ENCODE results near the gene HPN.
"Not testable (repeated sequence)": the region's sequence is repeated elsewhere in the genome, so short reads cannot be mapped to it uniquely, and the experiment has no call there.

HPN gene

GRCh38 chr19:35009424-35010415 is 31.8 kb upstream of the HPN start:
- no peak for DNase-seq (ENCODE audit: low read depth)

DNA sequence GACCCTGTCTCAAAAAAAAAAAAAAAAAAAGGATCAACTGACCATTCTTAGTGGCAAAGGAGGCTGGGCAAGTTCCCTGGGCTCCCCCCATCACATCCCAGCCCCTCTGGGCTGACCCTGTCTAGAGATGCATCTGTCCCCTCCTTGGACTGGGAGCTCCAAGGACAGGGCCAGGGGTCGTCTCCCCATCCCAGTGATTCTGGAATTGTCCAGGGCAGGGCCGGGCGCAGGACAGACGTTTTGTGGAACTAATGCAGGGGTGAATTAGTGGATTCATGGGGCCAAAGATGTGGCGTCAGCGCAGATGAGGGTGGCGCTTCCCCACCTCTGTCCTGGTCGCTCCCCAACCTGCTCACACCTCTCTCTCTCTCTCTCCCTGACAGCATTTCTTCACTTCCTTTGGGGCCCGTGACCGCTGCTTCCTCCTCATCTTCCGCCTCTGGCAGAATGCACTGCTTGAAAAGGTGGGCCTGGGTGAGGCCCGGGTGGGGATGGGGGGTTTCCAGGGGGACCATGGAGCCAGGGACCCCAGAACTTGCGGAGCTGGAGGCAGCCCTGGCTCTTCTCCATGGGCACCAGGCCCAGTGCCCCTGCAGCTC is 30.3 kb upstream of the HPN start:
- DNase-seq (ENCODE audit: low read depth), result no peak

DNA sequence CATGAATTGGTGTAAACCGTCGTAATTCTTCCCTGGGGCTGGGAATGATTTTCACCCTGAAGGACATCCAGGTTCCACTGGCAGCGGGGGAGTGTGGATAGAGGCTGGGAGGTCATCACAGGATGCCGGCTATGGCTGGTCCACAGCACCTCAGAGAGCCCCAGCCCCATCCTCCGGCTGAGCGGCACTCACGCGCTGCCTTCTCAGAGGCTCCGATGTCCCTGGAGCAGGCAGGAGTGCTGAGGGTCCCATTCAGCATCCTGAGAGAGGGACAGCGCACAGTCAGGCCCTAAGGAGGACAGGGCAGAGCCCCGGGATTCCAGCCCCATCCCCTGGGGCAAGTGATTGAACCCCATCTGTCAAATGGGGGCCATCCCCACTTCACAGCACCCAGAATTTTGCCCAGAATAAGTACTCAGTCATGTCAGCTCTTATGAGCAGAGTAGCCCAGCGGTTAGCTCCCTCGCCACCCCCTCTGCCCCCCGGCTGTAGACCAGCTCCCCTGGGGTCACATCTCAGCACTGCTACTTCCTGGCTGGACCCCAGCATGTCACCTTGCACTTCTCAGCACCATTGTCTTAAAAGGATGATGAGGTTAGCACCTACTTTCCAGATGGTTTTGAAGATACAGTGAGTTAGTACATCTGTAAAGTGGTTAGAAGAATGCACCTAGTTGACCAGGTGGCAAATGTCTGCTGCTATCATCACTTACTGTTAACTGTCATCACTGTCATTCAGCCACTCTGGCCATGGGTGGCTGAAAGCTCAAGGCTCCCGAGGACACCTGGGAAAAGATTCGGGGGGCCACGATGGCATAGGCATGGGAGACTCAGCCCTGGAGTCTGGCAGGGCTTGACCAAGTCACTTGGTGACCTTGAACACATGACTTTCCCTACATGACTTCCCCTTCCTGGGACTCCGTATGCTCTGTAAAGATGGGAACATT is 29.5 kb upstream of the HPN start:
- DNase-seq (ENCODE audit: low read depth), result no peak

DNA sequence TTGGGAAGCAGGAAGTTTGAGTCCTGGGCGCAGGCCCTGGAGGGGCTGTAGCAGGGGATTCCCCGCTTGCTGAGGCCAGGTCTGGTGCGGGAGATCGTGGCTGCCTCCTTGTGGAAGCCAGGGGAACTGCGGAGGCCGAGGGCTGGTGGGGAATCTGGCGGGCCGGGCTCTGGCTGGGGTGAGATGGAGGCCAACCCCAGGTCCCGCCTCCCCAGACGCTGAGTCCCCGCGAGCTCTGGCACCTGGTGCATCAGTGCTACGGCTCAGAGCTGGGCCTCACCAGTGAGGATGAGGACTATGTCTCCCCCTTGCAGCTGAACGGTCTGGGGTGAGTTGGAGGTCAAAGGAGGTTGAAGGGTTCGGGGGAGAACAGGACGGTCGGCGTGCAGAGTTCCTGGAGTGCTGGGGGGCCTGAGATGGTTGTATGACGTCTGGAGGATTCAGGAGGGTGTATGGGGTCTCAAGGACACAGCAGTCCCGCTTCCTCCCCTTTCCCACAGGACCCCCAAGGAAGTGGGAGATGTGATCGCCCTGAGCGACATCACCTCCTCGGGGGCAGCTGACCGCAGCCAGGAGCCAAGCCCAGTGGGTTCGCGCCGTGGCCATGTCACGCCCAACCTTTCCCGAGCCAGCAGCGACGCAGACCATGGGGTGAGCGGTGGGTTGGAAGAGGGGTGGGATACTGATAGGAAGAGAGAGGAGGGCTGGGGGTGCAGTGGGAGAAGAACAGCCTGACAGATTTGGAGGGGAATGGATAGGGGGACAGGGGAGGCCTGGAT is 28.3 kb upstream of the HPN start:
- peak; percentile 71 for DNase-seq (ENCODE audit: low read depth)

DNA sequence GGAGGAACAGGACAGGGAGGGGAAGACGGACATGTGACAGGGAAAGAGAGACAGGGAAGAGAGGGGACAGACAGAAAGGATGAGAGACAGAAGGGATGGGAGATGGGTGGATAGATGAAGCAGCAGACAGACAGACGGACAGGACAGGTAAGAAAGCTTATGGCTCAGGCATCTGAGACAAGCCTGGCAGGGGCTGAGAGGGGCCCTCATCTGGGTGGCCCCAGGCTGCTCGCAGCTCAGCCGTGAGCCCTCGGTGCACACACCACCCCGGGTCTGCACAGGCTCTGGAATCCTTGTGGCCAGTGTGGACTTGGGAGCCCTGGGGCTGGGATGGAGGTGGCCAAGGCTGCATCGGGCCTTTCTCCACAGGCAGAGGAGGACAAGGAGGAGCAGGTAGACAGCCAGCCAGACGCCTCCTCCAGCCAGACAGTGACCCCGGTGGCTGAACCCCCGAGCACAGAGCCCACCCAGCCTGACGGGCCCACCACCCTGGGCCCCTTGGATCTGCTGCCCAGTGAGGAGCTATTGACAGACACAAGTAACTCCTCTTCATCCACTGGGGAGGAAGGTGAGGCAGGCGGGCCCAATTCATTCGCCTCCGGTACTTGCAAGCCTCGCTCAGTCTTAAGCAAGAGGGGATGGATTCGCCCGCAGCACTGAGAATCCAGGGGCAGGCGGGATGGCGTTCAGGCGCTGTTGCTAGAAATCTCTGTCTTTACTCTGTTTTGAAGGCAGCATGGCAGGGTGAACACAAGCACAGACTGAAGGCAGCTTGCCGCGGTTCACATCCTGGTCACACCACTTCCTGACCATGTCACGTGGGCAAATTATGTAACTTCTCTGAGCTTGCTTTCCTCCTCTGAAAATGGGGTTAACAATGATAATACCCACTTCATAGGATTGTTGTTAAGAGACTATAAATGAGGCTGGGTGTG is 27.4 kb upstream of the HPN start:
- DNase-seq (ENCODE audit: low read depth), result peak; percentile 39

GRCh38 chr19:35014774-35015173 is 26.7 kb upstream of the HPN start:
- DNase-seq (ENCODE audit: low read depth), result not testable (repeated sequence)

DNA sequence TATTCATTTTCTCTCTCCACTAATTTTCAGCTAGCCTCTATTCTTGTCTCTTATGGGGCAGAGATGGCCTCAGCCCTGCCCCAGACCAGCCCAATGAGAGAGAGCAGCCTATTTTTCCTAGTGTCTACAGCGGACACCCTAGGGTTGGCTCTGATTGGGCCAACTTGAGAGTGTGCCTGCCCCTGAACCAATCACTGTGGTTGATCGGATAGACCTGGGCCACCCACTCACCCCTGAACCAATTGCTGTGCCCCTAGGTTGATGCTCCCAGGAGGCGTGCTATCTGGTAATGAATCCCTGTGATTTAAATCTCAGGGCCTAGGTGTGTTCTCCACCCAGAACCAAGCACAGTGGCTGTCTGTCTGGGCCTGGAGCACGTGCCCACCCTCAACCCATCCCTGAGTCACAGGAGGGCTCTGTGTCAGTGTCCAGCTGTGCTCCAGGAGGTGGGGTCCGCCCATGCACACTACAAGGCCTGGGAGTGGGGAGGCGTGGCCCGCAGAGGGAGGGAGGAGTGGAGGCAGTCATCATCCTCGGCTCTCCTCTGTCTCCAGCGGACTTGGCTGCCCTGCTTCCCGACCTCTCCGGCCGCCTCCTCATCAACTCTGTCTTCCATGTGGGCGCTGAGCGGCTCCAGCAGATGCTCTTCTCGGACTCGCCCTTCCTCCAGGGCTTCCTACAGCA is 26.1 kb upstream of the HPN start:
- DNase-seq (ENCODE audit: low read depth), result no peak

GRCh38 chr19:35015954-35016351 is 25.6 kb upstream of the HPN start:
- DNase-seq (ENCODE audit: low read depth), result no peak

DNA sequence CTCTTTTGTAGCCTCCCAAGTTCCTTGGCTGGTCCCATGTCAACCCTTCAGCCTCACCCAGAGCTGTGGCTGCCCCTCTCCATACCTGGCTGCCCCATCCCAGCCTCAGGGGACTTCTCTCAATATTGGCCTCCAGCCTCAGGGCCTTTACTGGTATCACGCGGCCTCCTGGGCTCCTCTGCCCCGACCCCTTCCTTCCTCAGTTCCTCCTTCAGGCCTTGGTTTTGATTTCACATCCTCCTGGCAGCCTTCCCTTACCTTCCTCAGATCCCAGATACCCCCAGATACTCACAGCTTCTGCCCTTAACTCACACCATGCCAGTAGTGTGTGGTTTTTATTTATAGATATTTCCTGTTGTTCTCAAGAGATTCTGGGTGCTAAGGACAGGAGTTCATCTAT is 24.0 kb upstream of the HPN start:
- no peak for DNase-seq (ENCODE audit: low read depth)

DNA sequence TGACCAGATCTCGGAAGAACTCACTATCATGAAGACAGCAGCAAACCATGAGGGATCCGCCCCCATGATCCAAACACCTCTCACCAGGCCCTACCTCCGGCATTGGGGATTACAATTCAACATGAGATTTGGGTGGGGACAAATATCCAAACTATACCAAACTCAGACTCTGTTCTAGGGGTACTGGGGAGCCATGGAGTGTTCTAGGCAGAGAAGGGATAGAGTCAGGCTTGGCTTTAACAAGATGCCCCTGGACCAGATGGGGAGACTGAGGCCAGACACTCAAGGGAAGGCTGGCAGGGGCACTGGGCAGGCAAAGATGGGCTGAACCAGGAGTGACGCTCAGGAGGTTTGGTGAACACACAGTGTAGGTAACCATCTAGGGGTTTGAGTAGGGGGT is 23.1 kb upstream of the HPN start:
- no peak for DNase-seq (ENCODE audit: low read depth)

- no peak for DNase-seq (ENCODE audit: low read depth)
Observed at GRCh38 chr19:35019144-35019543, 22.4 kb upstream of the HPN start.

- DNase-seq (ENCODE audit: low read depth), result no peak
Observed at GRCh38 chr19:35021016-35021415, 20.5 kb upstream of the HPN start.

DNA sequence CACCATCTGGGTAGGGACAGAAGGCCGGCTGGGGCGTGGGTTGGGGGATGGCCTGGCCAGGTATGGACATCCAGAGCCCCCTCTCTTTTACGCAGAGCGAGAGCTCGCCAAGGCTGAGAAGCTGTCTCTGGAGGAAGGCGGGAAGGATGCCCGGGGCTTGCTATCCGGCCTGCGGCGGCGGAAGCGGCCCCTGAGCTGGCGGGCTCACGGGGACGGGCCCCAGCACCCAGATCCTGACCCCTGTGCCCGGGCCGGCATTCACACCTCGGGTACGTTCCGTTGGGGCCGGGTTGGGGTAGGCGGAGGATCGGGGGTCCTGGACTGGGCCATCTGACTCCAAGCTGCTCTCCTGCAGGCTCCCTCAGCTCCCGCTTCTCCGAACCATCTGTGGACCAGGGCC is 19.9 kb upstream of the HPN start:
- no peak for DNase-seq (ENCODE audit: low read depth)

GRCh38 chr19:35022460-35022859 is 19.1 kb upstream of the HPN start:
- DNase-seq (ENCODE audit: low read depth), result no peak

GRCh38 chr19:35023428-35023827 is 18.1 kb upstream of the HPN start:
- no peak for DNase-seq (ENCODE audit: low read depth)

DNA sequence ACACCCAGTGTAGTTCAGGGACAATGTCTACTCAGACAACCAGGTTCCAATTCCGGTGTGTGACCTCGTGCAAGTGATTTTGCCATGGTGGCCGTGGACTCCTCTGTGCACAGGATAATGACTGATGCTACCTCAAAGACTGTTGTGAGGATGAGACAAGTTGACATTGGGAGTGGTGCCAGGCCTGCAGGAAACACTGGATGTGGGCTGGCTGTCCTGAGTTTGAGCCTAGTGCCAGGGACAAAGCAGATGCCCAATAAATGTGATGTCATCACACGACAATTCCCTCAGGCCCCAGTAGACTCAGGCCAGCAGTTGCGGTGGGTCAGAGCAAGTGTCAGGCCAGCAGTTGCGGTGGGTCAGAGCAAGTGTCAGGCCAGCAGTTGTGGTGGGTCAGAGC is 17.4 kb upstream of the HPN start:
- DNase-seq (ENCODE audit: low read depth), result no peak

- no peak for DNase-seq (ENCODE audit: low read depth)
Observed at GRCh38 chr19:35025969-35026368, 15.6 kb upstream of the HPN start.

DNA sequence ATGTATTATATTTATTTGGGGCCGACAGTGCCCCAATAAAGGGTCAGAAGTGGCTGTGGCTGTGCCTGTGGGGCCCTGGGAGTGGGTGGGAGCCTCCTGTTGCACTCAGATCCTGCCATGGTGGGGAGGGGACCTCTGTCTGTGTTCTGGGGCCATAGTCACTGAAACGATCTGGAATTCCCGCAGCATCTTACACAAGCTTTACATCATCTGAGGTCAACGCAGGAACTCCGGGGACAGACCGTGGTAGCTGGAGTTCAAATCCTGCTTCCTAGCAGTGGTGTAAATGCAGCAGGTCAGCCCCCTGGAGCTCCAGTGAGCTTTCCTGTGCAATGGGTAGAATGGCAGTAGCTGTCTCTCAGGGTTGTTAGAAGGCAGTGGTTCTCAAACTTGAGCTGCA is 15.1 kb upstream of the HPN start:
- no peak for DNase-seq (ENCODE audit: low read depth)

DNA sequence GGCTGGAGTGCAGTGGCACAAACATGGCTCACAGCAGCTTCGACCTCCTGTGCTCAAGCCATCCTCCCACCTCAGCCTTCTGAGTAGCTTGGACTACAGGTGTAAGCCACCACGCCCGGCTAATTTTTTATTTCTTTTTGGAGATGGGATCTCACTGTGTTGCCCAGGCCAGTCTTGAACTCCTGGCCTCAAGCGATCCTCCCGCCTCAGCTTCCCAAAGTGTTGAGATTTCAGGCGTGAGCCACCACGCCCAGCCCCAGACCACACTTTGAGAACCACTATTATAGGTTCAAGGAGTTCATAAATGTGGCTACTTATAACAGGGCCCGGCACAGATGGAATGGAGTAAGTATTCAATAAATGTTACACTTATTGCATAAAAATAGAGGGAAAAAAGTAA is 14.5 kb upstream of the HPN start:
- no peak for DNase-seq (ENCODE audit: low read depth)

All from activated T-helper 9 cell treated with anti-CD3 and anti-CD28 coated beads, Interleukin-2, amount 50 U/mL, for 16 hours (primary cell).